H1 (cell line): ENCODE data around the gene GDPD5.

Source experiments
- ATF2 ChIP-seq: IDR thresholded peaks from 2 replicates; pipeline ENCODE4 v1.6.1; 2012; ENCODE audit warnings: low read length, inconsistent platforms
- ATF3 ChIP-seq: IDR thresholded peaks from 2 replicates; pipeline ENCODE4 v1.6.1; 2011; ENCODE audit warnings: low read depth, mild to moderate bottlenecking, low read length; ENCODE audit not compliant: insufficient read depth
- CTCF ChIP-seq, 3 experiments: IDR thresholded peaks; 1 replicate in 2 of 3; 2 replicates in 1 of 3; pipeline versions ENCODE4 v1.5.1 to v1.6.1; 2011; ENCODE audit warnings: low read length in 3 of 3, mild to moderate bottlenecking in 3 of 3, inconsistent platforms in 2 of 3, low read depth in 1 of 3, moderate library complexity in 1 of 3; ENCODE audit not compliant: insufficient read depth in 1 of 3; ENCODE audit errors: control extremely low read depth in 1 of 3
- EP300 ChIP-seq, 2 experiments: IDR thresholded peaks; 1 replicate in 1 of 2; 2 replicates in 1 of 2; pipeline ENCODE4 v1.6.1; 2011 to 2012; ENCODE audit warnings: low read depth in 2 of 2, low read length in 2 of 2, mild to moderate bottlenecking in 2 of 2, borderline replicate concordance in 1 of 2, inconsistent platforms in 1 of 2, moderate library complexity in 1 of 2
- FOSL1 ChIP-seq: IDR thresholded peaks from 2 replicates; pipeline ENCODE4 v1.6.1; 2011; ENCODE audit warnings: mild to moderate bottlenecking, low read depth, low read length, moderate library complexity; ENCODE audit not compliant: insufficient read depth
- GABPA ChIP-seq: IDR thresholded peaks from 2 replicates; pipeline ENCODE4 v1.6.1; 2011; ENCODE audit warnings: mild to moderate bottlenecking, low read length, moderate library complexity, borderline replicate concordance; ENCODE audit not compliant: insufficient read depth
- HDAC6 ChIP-seq: IDR thresholded peaks from one replicate; pipeline ENCODE4 v1.7.1; 2012; ENCODE audit warnings: low read depth, mild to moderate bottlenecking, inconsistent platforms, low read length, moderate library complexity
- JUN ChIP-seq: IDR thresholded peaks from 2 replicates; pipeline ENCODE4 v1.6.1; 2011; ENCODE audit warnings: low read depth, mild to moderate bottlenecking, improper control_type of control experiment, low read length
- POLR2A ChIP-seq, 2 experiments: IDR thresholded peaks; 1 replicate in 1 of 2; 2 replicates in 1 of 2; pipeline ENCODE4 v1.6.1; 2011; ENCODE audit warnings: low read depth in 2 of 2, low read length in 2 of 2, mild to moderate bottlenecking in 2 of 2; ENCODE audit errors: control extremely low read depth in 1 of 2
- POLR2AphosphoS5 ChIP-seq: IDR thresholded peaks from 2 replicates; pipeline ENCODE4 v1.6.1; 2011; ENCODE audit warnings: low read depth, low read length
- RNF2 ChIP-seq: fragments of 200-900, 300-1000 bp; sonication (generic); IDR thresholded peaks from 2 replicates; pipeline ENCODE4 v1.7.1; 2016; ENCODE audit warnings: borderline replicate concordance, low read depth, mild to moderate bottlenecking, antibody characterized with exemption, low read length; ENCODE audit not compliant: poor library complexity, severe bottlenecking; ENCODE audit errors: missing control alignments
- SIRT6 ChIP-seq: IDR thresholded peaks from one replicate; pipeline ENCODE4 v1.7.1; 2012; ENCODE audit warnings: low read length, inconsistent platforms
- SUZ12 ChIP-seq: fragments of 200-600 bp; sonication (generic); IDR thresholded peaks from 2 replicates; pipeline ENCODE4 v1.6.1; 2012; ENCODE audit warnings: mild to moderate bottlenecking, inconsistent platforms, low read length, moderate library complexity, mixed read lengths
- TAF1 ChIP-seq: IDR thresholded peaks from 2 replicates; pipeline ENCODE4 v1.6.1; 2011; ENCODE audit warnings: mild to moderate bottlenecking, low read depth, low read length

- TF ChIP-seq HDAC6 (no peak), EP300 (IDR thresholded peaks at IDR 0.05; ENCODE audit: borderline replicate concordance in 1 of 2, low read depth in 2 of 2, low read length in 2 of 2) (no peak), CTCF (IDR thresholded peaks at IDR 0.05; ENCODE audit: control extremely low read depth in 1 of 3, insufficient read depth in 1 of 3, low read depth in 1 of 3, low read length in 3 of 3) (no peak), FOSL1 (no peak), POLR2A (IDR thresholded peaks at IDR 0.05; ENCODE audit: control extremely low read depth in 1 of 2, low read depth in 2 of 2, low read length in 2 of 2) (no peak), GABPA (no peak), JUN (no peak), ATF2 (no peak), ATF3 (no peak), TAF1 (no peak), RNF2 (no peak), SUZ12 (no peak), POLR2AphosphoS5 (no peak), SIRT6 (no peak)
These were observed 15.7 kb upstream of the GDPD5 start for GRCh38 chr11:75541193-75542087.
